ENCODE measurements around the gene GLUL. TPM values are rescaled to one million over a fixed set of nuclear protein-coding genes. Genes with fewer than 3 reads are reported as not detected.

GLUL gene
- 403 and 430 TPM in 2 replicates for total RNA-seq

DNA sequence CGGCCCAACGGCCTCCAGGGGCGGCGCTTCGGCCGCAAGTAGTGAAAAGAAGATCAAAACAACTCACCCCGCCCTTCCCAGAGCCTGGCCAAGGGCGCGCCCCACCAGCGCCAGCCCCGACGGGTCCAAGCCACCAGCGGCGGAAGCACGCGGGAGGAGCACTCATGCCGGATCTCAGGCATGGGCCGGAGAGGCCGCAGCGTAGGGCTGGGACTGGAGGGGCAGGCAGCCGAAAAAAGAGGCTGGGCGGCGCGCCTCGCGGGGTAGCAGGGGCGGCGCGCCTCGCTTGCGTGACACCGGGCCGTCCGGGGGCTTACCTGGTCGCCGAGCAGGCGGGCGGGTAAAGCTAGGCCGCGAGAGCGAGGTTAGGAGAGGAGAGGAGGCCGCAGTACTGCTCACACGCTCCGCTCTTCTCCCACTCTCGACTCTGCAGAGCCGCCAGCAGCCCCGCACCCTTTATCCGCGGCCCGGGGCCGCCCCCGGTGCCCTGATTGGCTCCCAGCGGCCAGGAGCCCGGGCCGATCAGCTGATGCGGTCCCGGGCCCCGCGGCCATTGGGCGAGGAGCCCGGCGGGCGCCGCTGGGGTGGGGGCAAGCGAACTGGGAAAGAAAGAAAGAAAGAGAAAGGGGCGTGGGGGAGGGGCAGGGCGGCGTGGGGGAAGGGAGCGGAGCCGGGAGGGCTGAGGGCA is at the start of gene GLUL:
Gene GLUL, minus strand, starts transcription at position 429 of the 688 bp plus-strand sequence. CDS start 3,053 bp downstream, outside the sequence.

DNA sequence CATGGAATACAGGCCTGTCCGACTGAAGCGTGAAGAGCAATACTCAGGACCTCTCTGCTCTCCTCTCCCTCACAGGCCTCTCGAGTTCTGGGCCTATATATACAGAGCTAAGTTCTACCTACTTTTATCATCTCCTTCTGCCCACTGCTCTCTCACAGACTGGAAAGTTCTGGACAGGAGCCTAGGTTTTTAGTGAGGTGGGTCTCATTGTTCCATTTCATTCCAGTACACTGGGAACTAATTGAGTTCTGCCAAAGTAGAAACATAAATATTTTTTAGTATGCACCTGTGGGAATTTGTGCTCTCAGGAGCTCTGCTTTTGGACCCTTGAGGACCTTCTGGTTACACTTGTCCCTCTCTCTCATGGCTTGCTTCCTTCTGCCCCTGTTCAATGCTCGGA is 9.0 kb upstream of the GLUL start, which contains the start of gene TEDDM1:
Gene TEDDM1, minus strand, starts transcription at position 101 of the 400 bp plus-strand sequence. CDS start 182 bp downstream, outside the sequence.

Other genes starting within 250 kb of the GLUL start
- not detected in 2 replicates for gene TEDDM1, start 8.9 kb upstream of the GLUL start, total RNA-seq
- not detected in 2 replicates for gene RGSL1, start 58.4 kb upstream of the GLUL start, total RNA-seq
- gene RNASEL, start 197.5 kb upstream of the GLUL start, total RNA-seq: 2.7 and 3.8 TPM in 2 replicates
- gene RGS16, start 212.6 kb upstream of the GLUL start, total RNA-seq: 0.19 and 0.23 TPM in 2 replicates